ENCODE results near the gene PLCB1. TPM values are rescaled to one million over a fixed set of nuclear protein-coding genes. Genes with fewer than 3 reads are reported as not detected.

Gene PLCB1
- total and polyA plus RNA-seq, 2 experiments from 2014 or later: 14.9 to 20.7 TPM

DNA sequence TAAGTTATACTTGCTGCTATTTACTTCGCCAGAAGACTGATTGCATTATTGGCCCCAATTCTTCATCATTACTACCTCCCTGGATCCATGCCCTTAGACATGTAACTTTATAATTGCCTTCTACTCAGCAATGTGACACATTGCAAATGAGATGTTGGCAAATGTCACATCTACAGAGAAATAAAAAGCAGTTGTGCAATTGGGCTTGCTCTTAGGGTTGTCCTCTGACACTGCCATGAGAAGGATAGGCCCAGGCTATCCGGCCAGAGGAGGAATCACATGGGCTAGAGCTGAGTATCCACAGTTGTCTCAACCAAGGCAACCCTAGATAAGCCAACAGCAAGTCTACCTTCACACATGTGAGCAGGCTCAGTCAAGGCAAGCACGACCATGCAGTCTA, 447.0 kb downstream of the PLCB1 start:
- Histone ChIP-seq H3F3A (replicated peaks; ENCODE audit: low read depth) (no peaks in the 10 kb centered on the region), H3K4me1 (ENCODE audit: insufficient read depth) (peaks cover 18% of the 10 kb centered on the region; the same call in 1 of the 2 replicates), H3K4me3 (no peak overlapping the region), H3K9me2 (ENCODE audit: insufficient read depth) (0 out of 2 replicates have a peak, but pooled peaks cover 6% of the 10 kb centered on the region), H3K4me2 (no peak overlapping the region), H4K20me1 (replicated peaks; ENCODE audit: insufficient read depth) (no peaks in the 10 kb centered on the region), H3K27me3 (ENCODE audit: insufficient read depth) (no peaks in the 10 kb centered on the region), H3K36me3 (ENCODE audit: insufficient read depth) (no peaks in the 10 kb centered on the region), H3K27ac (ENCODE audit: low read depth) (no peak overlapping the region), H2AFZ (no peak overlapping the region), H3K79me2 (replicated peaks; ENCODE audit: insufficient read depth) (no peaks in the 10 kb centered on the region)
- ATAC-seq: no peak
- H3K27me3 Mint-ChIP-seq (ENCODE audit: insufficient read depth, low read depth, poor library complexity): peaks cover 2% of the 10 kb centered on the region
- no peaks in the 10 kb centered on the region; the same call in 2 of the 3 replicates for H3K9me3 Mint-ChIP-seq
- H3K36me3 Mint-ChIP-seq (ENCODE audit: low read depth): no peaks in the 10 kb centered on the region
- DNase-seq (ENCODE audit: low spot score): no peak
- TF ChIP-seq EZH2 (IDR thresholded peaks at IDR 0.05; ENCODE audit: low read depth, unreplicated experiment) (no peak), JUNB (IDR thresholded peaks at IDR 0.05; ENCODE audit: unreplicated experiment) (no peak)
- no peak overlapping the region for H3K27ac Mint-ChIP-seq
- H3K4me3 Mint-ChIP-seq: no peak overlapping the region
- H3K4me1 Mint-ChIP-seq: peaks cover 8% of the 10 kb centered on the region; the same call in 2 of the 3 replicates

DNA sequence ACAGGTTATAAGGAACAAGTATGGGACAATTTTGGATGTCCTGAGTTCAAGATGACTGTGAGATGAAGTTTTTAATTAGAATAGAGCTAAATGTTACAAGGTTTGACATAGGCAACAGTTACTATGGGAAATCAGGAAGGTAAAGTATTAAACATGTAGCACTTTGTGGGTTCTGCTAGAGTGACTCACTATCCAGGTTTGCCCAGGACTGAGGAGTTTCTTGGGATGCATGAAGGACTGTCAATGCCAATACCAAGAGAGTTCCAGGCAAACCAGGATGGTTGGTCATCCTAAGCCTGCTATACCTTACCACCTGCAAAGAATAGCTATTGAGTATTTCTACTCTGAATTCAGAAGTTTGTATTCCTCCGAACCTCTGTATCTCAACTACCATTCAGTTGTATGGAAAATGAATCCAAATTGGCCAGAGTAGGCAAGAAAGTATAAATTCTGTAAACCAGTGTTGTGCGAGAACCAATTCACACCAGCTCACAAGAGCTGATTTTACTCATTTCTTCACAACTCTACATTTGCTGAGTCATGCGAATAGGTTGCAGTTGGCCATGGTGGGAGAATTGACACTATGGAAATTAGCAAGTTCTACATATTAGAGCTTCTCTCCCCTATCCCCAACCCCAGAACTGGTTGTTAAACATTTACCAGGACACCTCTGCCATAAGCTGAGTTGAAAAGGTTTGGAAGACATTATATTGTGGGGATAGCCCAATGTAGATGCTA, 449.5 kb downstream of the PLCB1 start:
- Histone ChIP-seq H3F3A (replicated peaks; ENCODE audit: low read depth) (no peaks in the 10 kb centered on the region), H3K27me3 (ENCODE audit: insufficient read depth) (no peaks in the 10 kb centered on the region), H3K9me2 (ENCODE audit: insufficient read depth) (peaks cover 13% of the 10 kb centered on the region; the same call in 1 of the 2 replicates), H3K27ac (ENCODE audit: low read depth) (no peak overlapping the region), H3K36me3 (ENCODE audit: insufficient read depth) (no peaks in the 10 kb centered on the region), H3K4me3 (no peak overlapping the region), H4K20me1 (replicated peaks; ENCODE audit: insufficient read depth) (no peaks in the 10 kb centered on the region), H3K4me2 (no peak overlapping the region), H2AFZ (no peak overlapping the region), H3K4me1 (ENCODE audit: insufficient read depth) (peaks cover 11% of the 10 kb centered on the region; the same call in 1 of the 2 replicates), H3K79me2 (replicated peaks; ENCODE audit: insufficient read depth) (no peaks in the 10 kb centered on the region)
- Mint-ChIP-seq H3K36me3 (ENCODE audit: low read depth) (no peaks in the 10 kb centered on the region), H3K4me3 (no peak overlapping the region), H3K9me3 (no peaks in the 10 kb centered on the region; the same call in 2 of the 3 replicates), H3K4me1 (peaks cover 11% of the 10 kb centered on the region; the same call in 2 of the 3 replicates), H3K27ac (no peak overlapping the region), H3K27me3 (ENCODE audit: insufficient read depth, low read depth, poor library complexity) (peaks cover 4% of the 10 kb centered on the region)
- ATAC-seq: no peak
- DNase-seq (ENCODE audit: low spot score): no peak
- no peak for TF ChIP-seq CREB1 (CRISPR knock-in tag; IDR thresholded peaks at IDR 0.05; ENCODE audit: low read depth)
- TF ChIP-seq JUNB (IDR thresholded peaks at IDR 0.05; ENCODE audit: unreplicated experiment): no peak
- no peak for TF ChIP-seq ZNF331 (CRISPR knock-in tag; IDR thresholded peaks at IDR 0.05; ENCODE audit: low read depth)
- TF ChIP-seq, protein P1, sequence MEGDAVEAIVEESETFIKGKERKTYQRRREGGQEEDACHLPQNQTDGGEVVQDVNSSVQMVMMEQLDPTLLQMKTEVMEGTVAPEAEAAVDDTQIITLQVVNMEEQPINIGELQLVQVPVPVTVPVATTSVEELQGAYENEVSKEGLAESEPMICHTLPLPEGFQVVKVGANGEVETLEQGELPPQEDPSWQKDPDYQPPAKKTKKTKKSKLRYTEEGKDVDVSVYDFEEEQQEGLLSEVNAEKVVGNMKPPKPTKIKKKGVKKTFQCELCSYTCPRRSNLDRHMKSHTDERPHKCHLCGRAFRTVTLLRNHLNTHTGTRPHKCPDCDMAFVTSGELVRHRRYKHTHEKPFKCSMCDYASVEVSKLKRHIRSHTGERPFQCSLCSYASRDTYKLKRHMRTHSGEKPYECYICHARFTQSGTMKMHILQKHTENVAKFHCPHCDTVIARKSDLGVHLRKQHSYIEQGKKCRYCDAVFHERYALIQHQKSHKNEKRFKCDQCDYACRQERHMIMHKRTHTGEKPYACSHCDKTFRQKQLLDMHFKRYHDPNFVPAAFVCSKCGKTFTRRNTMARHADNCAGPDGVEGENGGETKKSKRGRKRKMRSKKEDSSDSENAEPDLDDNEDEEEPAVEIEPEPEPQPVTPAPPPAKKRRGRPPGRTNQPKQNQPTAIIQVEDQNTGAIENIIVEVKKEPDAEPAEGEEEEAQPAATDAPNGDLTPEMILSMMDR (conservative IDR thresholded peaks at IDR 0.05; ENCODE audit: low read depth in 2 of 2): no peak
- no peak for TF ChIP-seq STAT1 (IDR thresholded peaks at IDR 0.05; ENCODE audit: unreplicated experiment)
- TF ChIP-seq EZH2phosphoT487 (IDR thresholded peaks at IDR 0.05; ENCODE audit: unreplicated experiment): no peak
- TF ChIP-seq EZH2 (IDR thresholded peaks at IDR 0.05; ENCODE audit: low read depth, unreplicated experiment): no peak
- no peak for TF ChIP-seq ZNF462 (CRISPR knock-in tag; IDR thresholded peaks at IDR 0.05)
- TF ChIP-seq NANOG (IDR thresholded peaks at IDR 0.05; ENCODE audit: borderline replicate concordance): no peak
- no peak for TF ChIP-seq POLR2AphosphoS5 (IDR thresholded peaks at IDR 0.05; ENCODE audit: low read depth)
- no peak for TF ChIP-seq ZNF114 (CRISPR knock-in tag; IDR thresholded peaks at IDR 0.05)
